Lower leg skin (tissue), 3 donors: ENCODE data around the gene ATP8A2.

ENCODE experiments used
- CTCF ChIP-seq, 3 donors: fragments of 450-650 bp; IDR thresholded peaks; one replicate each; pipeline ENCODE4 v1.5.1; 2016; ENCODE audit warnings: antibody characterized with exemption in 3 of 3, mild to moderate bottlenecking in 3 of 3, moderate library complexity in 2 of 3
- POLR2A ChIP-seq, 2 donors: fragments of 450-650 bp; IDR thresholded peaks; one replicate each; pipeline ENCODE4 v1.6.1; 2016 to 2017; ENCODE audit warnings: antibody characterized with exemption in 2 of 2, mild to moderate bottlenecking in 1 of 2, moderate library complexity in 1 of 2

DNA sequence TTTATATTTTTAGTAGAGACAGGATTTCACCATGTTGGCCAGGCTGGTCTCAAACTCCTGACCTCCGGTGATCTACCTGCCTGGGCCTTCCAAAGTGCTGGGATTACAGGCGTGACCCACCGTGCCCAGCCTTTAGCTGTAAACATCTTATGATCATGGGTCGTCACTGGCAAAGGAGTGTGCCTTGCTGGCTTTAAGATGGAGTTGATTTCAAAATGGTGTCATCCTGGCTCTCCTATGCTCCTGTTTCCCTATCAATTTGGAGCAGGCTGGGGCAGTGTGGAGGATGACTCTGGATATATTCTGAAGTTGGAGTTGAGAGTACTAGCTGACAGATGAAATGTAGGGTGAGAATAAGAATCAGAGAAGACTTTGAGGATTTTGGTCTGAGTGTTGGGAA is 18.4 kb upstream of the ATP8A2 start:
- TF ChIP-seq CTCF (IDR thresholded peaks at IDR 0.05) (no peak), POLR2A (IDR thresholded peaks at IDR 0.05) (no peak)
